Hypothalamus (tissue), 51 donors: ENCODE results near the gene MKKS.
A peak's percentile ranks its signal among the peaks of the same experiment; 100 is the strongest.

ENCODE experiments used
- DNase-seq, 51 donors: peaks; one replicate each; lab custom pipeline; 2025; lab: John Stamatoyannopoulos, UW

The MKKS gene

GRCh38 chr20:10433623-10434466, at the start of gene MKKS:
MKKS (minus strand) TSS chr20:10434222; CDS start chr20:10413514, 20,708 bp downstream.
- peak in 50 of 51 donors; percentile 51 to 98 (median 76) for DNase-seq

- DNase-seq, result no peak
Measured at GRCh38 chr20:10483691-10484090, 49.7 kb upstream of the MKKS start.

- DNase-seq, result no peak
Measured at GRCh38 chr20:10481676-10482075, 47.7 kb upstream of the MKKS start.

GRCh38 chr20:10478930-10479329, 44.9 kb upstream of the MKKS start:
- DNase-seq, result no peak

GRCh38 chr20:10478205-10478604, 44.2 kb upstream of the MKKS start:
- DNase-seq, result no peak

- no peak for DNase-seq
Measured at GRCh38 chr20:10476319-10476724, 42.3 kb upstream of the MKKS start.

- no peak for DNase-seq
Measured at GRCh38 chr20:10475225-10475624, 41.2 kb upstream of the MKKS start.

- no peak for DNase-seq
Measured at GRCh38 chr20:10474606-10475184, 40.7 kb upstream of the MKKS start.

GRCh38 chr20:10472871-10473270, 38.8 kb upstream of the MKKS start:
- DNase-seq, result no peak

GRCh38 chr20:10470276-10470675, 36.3 kb upstream of the MKKS start:
- no peak for DNase-seq

- peak in 16 of 51 donors; percentile 10 to 72 (median 22) for DNase-seq
Measured at GRCh38 chr20:10469599-10469998, 35.6 kb upstream of the MKKS start.

- DNase-seq, result no peak
Measured at GRCh38 chr20:10469056-10469455, 35.0 kb upstream of the MKKS start.

- no peak for DNase-seq
Measured at GRCh38 chr20:10468340-10468845, 34.4 kb upstream of the MKKS start.

GRCh38 chr20:10467681-10468339, 33.8 kb upstream of the MKKS start:
- DNase-seq, result no peak

GRCh38 chr20:10466855-10467254, 32.8 kb upstream of the MKKS start:
- no peak for DNase-seq

- DNase-seq, result no peak
Measured at GRCh38 chr20:10466325-10466724, 32.3 kb upstream of the MKKS start.

- DNase-seq, result no peak
Measured at GRCh38 chr20:10465135-10465534, 31.1 kb upstream of the MKKS start.

- no peak for DNase-seq
Measured at GRCh38 chr20:10463622-10464021, 29.6 kb upstream of the MKKS start.

- no peak for DNase-seq
Measured at GRCh38 chr20:10462516-10462915, 28.5 kb upstream of the MKKS start.

- DNase-seq, result no peak
Measured at GRCh38 chr20:10461495-10461894, 27.5 kb upstream of the MKKS start.

GRCh38 chr20:10454151-10454750, 20.2 kb upstream of the MKKS start:
- no peak for DNase-seq
